ENCODE data around the gene PXDN. TPM values are rescaled to one million over a fixed set of nuclear protein-coding genes. Genes with fewer than 3 reads are reported as not detected.

PXDN gene
- total and polyA plus RNA-seq, 10 of the 15 experiments (the other 5 are each of a cell fraction or from before 2014, with no cell fraction given): 0.12 to 0.69 (median 0.23) TPM; not detected in 5

DNA sequence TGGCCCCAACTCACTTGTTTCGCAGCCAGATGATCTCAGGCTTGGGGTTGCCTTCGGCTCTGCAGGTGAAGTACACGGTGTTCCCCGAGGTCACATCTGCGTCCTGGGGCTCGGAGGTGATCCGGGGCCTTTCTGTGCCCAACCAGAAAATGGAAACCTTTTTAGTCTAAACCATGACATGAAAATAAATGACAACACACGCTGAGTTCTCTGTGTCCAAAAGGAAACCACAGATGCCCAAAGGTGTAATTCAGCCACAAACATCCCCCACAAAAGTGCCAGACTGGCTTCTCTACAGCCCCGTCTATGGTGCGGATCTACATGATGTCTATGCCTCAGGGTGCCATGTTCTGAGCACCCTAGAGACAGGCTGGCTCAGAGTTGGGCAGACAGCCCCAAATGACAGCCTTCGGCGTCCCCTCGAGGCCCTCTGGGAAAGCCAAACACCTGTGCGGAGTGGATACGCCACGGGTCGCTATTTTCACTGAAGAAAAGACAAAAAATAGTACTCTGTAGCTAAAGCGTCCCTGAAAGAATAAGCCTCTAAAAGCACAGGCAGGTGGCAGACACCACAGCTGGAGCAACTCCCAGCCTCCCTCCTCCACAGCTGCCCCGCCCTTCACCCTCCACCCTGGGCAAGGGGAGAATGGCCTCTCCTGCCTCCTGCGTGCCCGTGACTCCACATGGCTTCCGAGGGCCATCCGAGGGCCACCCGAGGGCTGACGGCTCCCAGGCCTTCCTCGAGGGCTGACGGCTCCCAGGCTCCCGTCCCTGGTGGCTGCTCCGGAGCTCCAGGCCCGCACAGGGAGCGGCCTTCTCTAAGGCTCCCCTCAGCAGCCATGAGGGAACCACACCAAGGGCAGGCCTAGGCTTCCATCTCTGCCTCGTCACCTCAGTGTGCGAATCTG, 67.1 kb downstream of the PXDN start:
- no peak overlapping the region for H3K4me3 ChIP-seq
- H3K4me2 ChIP-seq (ENCODE audit: control insufficient read depth, insufficient read depth): no peak overlapping the region
- intact Hi-C loops (cut with micrococcal nuclease; ENCODE audit: unreplicated experiment): no loop called here
- no peaks in the 10 kb centered on the region for H3K27me3 ChIP-seq (replicated peaks in 1 of 2; ENCODE audit: control insufficient read depth in 2 of 2, insufficient read depth in 2 of 2, low read length in 1 of 2)
- no peak for DNase-seq (ENCODE audit: low read depth, low spot score)
- in situ Hi-C loops (cut with MboI): no loop called here
- H2AFZ ChIP-seq (ENCODE audit: control insufficient read depth, low read depth, low read length): no peak overlapping the region
- no peaks in the 10 kb centered on the region for H4K20me1 ChIP-seq (ENCODE audit: control insufficient read depth, insufficient read depth)
- CTCF ChIA-PET: no interaction called here
- SMC1A ChIA-PET (ENCODE audit: uncharacterized antibody, unreplicated experiment): no interaction called here
- no peak overlapping the region for H3K9ac ChIP-seq (ENCODE audit: control insufficient read depth, insufficient read depth, low read length)
- H3K27ac ChIP-seq (ENCODE audit: control insufficient read depth, insufficient read depth): no peak overlapping the region
- 43% methylated on average over 33 of the region's 33 CpGs for WGBS (ENCODE audit: insufficient coverage, insufficient replicate concordance, low lambda C conversion rate, missing lambda C conversion rate)
- no peak for TF ChIP-seq SMC3 (IDR thresholded peaks at IDR 0.05; ENCODE audit: borderline replicate concordance, low read length)
- TF ChIP-seq CBFB (IDR thresholded peaks at IDR 0.05; ENCODE audit: low read depth): no peak
- TF ChIP-seq RAD51 (IDR thresholded peaks at IDR 0.05): no peak
- RAD21 ChIA-PET (ENCODE audit: unreplicated experiment): no interaction called here
- no peaks in the 10 kb centered on the region; the same call in 2 of the 3 replicates for H3K9me3 ChIP-seq (replicated peaks; ENCODE audit: control insufficient read depth, insufficient read depth, low read length)
- no TSS peak for BruUV-seq (replicated peaks)
- H3K79me2 ChIP-seq (ENCODE audit: control insufficient read depth, insufficient read depth, low read length): no peaks in the 10 kb centered on the region
- FAIRE-seq: no peak
- POLR2A ChIA-PET: no interaction called here
- no peaks in the 10 kb centered on the region for H3K36me3 ChIP-seq (ENCODE audit: control insufficient read depth in 2 of 2, insufficient read depth in 2 of 2, low read length in 1 of 2)
- no peaks in the 10 kb centered on the region for H3K4me1 ChIP-seq (ENCODE audit: control insufficient read depth, insufficient read depth, low read length)
- ATAC-seq: no peak

GRCh38 chr2:1676091-1676912, 68.0 kb downstream of the PXDN start:
- DNase-seq (ENCODE audit: low read depth, low spot score) (no peak), ATAC-seq (no peak), FAIRE-seq (no peak)
- CTCF ChIA-PET: no interaction called here
- Histone ChIP-seq H3K79me2 (ENCODE audit: control insufficient read depth, insufficient read depth, low read length) (no peaks in the 10 kb centered on the region), H3K9ac (ENCODE audit: control insufficient read depth, insufficient read depth, low read length) (no peak overlapping the region), H3K4me2 (ENCODE audit: control insufficient read depth, insufficient read depth) (no peak overlapping the region), H3K36me3 (ENCODE audit: control insufficient read depth in 2 of 2, insufficient read depth in 2 of 2, low read length in 1 of 2) (no peaks in the 10 kb centered on the region), H3K4me1 (ENCODE audit: control insufficient read depth, insufficient read depth, low read length) (no peaks in the 10 kb centered on the region), H3K9me3 (replicated peaks; ENCODE audit: control insufficient read depth, insufficient read depth, low read length) (no peaks in the 10 kb centered on the region; the same call in 2 of the 3 replicates), H4K20me1 (ENCODE audit: control insufficient read depth, insufficient read depth) (no peaks in the 10 kb centered on the region), H3K27ac (ENCODE audit: control insufficient read depth, insufficient read depth) (no peak overlapping the region), H3K4me3 (no peak overlapping the region), H2AFZ (ENCODE audit: control insufficient read depth, low read depth, low read length) (no peak overlapping the region), H3K27me3 (replicated peaks in 1 of 2; ENCODE audit: control insufficient read depth in 2 of 2, insufficient read depth in 2 of 2, low read length in 1 of 2) (no peaks in the 10 kb centered on the region)
- BruUV-seq (replicated peaks): no TSS peak
- in situ Hi-C loops (cut with MboI) (no loop called here), intact Hi-C loops (cut with micrococcal nuclease; ENCODE audit: unreplicated experiment) (no loop called here)
- 42% methylated on average over 22 of the region's 26 CpGs for WGBS (ENCODE audit: insufficient coverage, insufficient replicate concordance, low lambda C conversion rate, missing lambda C conversion rate)
- POLR2A ChIA-PET: no interaction called here
- SMC1A ChIA-PET (ENCODE audit: uncharacterized antibody, unreplicated experiment): no interaction called here
- RAD21 ChIA-PET (ENCODE audit: unreplicated experiment): no interaction called here
- TF ChIP-seq ASH2L (IDR thresholded peaks at IDR 0.05; ENCODE audit: borderline replicate concordance, low read depth) (no peak), EED (IDR thresholded peaks at IDR 0.05; ENCODE audit: low read depth) (no peak), BACH1 (IDR thresholded peaks at IDR 0.05; ENCODE audit: borderline replicate concordance) (no peak), MTA2 (IDR thresholded peaks at IDR 0.05; ENCODE audit: low read depth) (no peak), ZNF384 (IDR thresholded peaks at IDR 0.05; ENCODE audit: borderline replicate concordance, low read depth, low read length) (no peak), RELB (IDR thresholded peaks at IDR 0.05; ENCODE audit: low read depth) (no peak)
- TF ChIP-seq, protein P1, sequence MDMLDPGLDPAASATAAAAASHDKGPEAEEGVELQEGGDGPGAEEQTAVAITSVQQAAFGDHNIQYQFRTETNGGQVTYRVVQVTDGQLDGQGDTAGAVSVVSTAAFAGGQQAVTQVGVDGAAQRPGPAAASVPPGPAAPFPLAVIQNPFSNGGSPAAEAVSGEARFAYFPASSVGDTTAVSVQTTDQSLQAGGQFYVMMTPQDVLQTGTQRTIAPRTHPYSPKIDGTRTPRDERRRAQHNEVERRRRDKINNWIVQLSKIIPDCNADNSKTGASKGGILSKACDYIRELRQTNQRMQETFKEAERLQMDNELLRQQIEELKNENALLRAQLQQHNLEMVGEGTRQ (IDR thresholded peaks at IDR 0.05; ENCODE audit: borderline replicate concordance, low read depth, low read length): no peak
- TF ChIP-seq, protein P2, sequence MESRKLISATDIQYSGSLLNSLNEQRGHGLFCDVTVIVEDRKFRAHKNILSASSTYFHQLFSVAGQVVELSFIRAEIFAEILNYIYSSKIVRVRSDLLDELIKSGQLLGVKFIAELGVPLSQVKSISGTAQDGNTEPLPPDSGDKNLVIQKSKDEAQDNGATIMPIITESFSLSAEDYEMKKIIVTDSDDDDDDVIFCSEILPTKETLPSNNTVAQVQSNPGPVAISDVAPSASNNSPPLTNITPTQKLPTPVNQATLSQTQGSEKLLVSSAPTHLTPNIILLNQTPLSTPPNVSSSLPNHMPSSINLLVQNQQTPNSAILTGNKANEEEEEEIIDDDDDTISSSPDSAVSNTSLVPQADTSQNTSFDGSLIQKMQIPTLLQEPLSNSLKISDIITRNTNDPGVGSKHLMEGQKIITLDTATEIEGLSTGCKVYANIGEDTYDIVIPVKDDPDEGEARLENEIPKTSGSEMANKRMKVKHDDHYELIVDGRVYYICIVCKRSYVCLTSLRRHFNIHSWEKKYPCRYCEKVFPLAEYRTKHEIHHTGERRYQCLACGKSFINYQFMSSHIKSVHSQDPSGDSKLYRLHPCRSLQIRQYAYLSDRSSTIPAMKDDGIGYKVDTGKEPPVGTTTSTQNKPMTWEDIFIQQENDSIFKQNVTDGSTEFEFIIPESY (IDR thresholded peaks at IDR 0.05): no peak

Measured in GM12878 (cell line).